ENCODE measurements around the gene RNF168. TPM values are rescaled to one million over a fixed set of nuclear protein-coding genes. Genes with fewer than 3 reads are reported as not detected.

The RNF168 gene
- total RNA-seq, 1 donor from 2014 or later: 25.1 TPM

DNA sequence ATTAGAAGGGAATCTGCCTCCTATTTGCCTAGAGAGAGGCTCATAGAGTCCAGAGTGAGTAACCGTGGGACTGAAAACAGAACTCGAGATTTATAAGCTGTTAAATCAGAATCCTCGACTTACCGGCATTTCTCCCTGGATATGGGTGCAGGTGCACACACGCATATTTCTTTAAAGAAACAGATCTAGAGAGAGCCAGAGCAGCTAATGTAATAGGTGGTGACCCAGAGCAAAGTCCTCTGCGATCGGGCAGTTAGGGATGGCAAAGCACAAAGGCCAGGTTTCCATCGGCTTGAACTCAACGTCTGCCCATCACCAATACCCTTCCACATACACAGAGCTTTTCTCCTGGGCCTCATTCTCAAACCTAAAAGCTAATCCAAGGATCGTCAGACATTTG, 13.8 kb downstream of the RNF168 start:
- H4K20me1 ChIP-seq (ENCODE audit: low read depth): peaks cover 12% of the 10 kb centered on the region
- H3K9me3 ChIP-seq (ENCODE audit: low read depth): no peaks in the 10 kb centered on the region
- H3F3A ChIP-seq (ENCODE audit: low read depth): no peaks in the 10 kb centered on the region
- H3K27me3 ChIP-seq: no peaks in the 10 kb centered on the region
- peaks cover 3% of the 10 kb centered on the region for H3K9me3 Mint-ChIP-seq
- no peak overlapping the region for H3K27ac ChIP-seq
- H3K4me1 ChIP-seq: no peaks in the 10 kb centered on the region
- peaks cover 65% of the 10 kb centered on the region for H3K79me2 ChIP-seq (ENCODE audit: low read depth)
- no peak for TF ChIP-seq EZH2phosphoT487 (IDR thresholded peaks at IDR 0.05)
- TF ChIP-seq EZH2 (IDR thresholded peaks at IDR 0.05): no peak
- TF ChIP-seq, protein P1, sequence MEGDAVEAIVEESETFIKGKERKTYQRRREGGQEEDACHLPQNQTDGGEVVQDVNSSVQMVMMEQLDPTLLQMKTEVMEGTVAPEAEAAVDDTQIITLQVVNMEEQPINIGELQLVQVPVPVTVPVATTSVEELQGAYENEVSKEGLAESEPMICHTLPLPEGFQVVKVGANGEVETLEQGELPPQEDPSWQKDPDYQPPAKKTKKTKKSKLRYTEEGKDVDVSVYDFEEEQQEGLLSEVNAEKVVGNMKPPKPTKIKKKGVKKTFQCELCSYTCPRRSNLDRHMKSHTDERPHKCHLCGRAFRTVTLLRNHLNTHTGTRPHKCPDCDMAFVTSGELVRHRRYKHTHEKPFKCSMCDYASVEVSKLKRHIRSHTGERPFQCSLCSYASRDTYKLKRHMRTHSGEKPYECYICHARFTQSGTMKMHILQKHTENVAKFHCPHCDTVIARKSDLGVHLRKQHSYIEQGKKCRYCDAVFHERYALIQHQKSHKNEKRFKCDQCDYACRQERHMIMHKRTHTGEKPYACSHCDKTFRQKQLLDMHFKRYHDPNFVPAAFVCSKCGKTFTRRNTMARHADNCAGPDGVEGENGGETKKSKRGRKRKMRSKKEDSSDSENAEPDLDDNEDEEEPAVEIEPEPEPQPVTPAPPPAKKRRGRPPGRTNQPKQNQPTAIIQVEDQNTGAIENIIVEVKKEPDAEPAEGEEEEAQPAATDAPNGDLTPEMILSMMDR (IDR thresholded peaks at IDR 0.05): no peak
- H3K9ac ChIP-seq: peak overlapping the region; percentile 22
- H3K36me3 ChIP-seq: peaks cover 8% of the 10 kb centered on the region
- H3K27me3 Mint-ChIP-seq (ENCODE audit: insufficient read depth, low read depth): peaks cover 2% of the 10 kb centered on the region
- peaks cover 25% of the 10 kb centered on the region for H3K36me3 Mint-ChIP-seq
- no peak overlapping the region for H2AFZ ChIP-seq (replicated peaks)
- DNase-seq (ENCODE audit: low spot score): no peak
- no peak overlapping the region for H3K27ac Mint-ChIP-seq
- H3K4me2 ChIP-seq: no peak overlapping the region
- H3K4me1 Mint-ChIP-seq: peaks cover 8% of the 10 kb centered on the region
- no peak overlapping the region for H3K4me3 ChIP-seq
- H3K4me3 Mint-ChIP-seq: no peak overlapping the region

DNA sequence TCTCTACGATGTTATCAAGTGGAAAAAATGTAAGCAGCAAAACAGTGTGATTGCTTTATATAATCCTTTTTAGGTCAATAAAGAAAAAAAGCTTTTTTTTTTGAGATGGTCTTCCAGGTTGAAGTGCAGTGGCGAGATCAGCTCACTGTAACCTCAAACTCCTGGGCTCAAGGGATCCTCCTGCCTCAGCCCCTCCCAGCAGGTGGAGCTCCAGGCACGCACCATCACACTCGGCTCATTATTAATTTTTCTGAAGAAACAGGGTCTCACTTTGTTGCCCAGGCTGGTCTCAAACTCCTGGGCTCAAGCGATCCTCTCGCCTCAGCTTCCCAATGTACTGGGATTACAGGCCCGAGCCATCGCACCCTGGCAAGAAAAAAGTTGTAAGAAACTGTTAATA, 17.3 kb downstream of the RNF168 start:
- no peak for DNase-seq (ENCODE audit: low spot score)
- Histone ChIP-seq H2AFZ (replicated peaks) (no peak overlapping the region), H3K4me2 (no peak overlapping the region), H3K4me1 (no peaks in the 10 kb centered on the region), H3K9ac (no peak overlapping the region), H3K79me2 (ENCODE audit: low read depth) (peaks cover 31% of the 10 kb centered on the region), H3K4me3 (no peak overlapping the region), H3F3A (ENCODE audit: low read depth) (no peaks in the 10 kb centered on the region), H4K20me1 (ENCODE audit: low read depth) (peaks cover 2% of the 10 kb centered on the region), H3K27me3 (no peaks in the 10 kb centered on the region), H3K27ac (no peak overlapping the region), H3K9me3 (ENCODE audit: low read depth) (no peaks in the 10 kb centered on the region), H3K36me3 (peaks cover 25% of the 10 kb centered on the region)
- Mint-ChIP-seq H3K27me3 (ENCODE audit: insufficient read depth, low read depth) (no peaks in the 10 kb centered on the region), H3K9me3 (no peaks in the 10 kb centered on the region), H3K4me3 (no peak overlapping the region), H3K4me1 (peaks cover 4% of the 10 kb centered on the region), H3K27ac (no peak overlapping the region), H3K36me3 (peaks cover 28% of the 10 kb centered on the region)
- TF ChIP-seq, protein P1 (IDR thresholded peaks at IDR 0.05): peak; percentile 32
- TF ChIP-seq EZH2phosphoT487 (IDR thresholded peaks at IDR 0.05): no peak
- TF ChIP-seq EZH2 (IDR thresholded peaks at IDR 0.05): no peak

DNA sequence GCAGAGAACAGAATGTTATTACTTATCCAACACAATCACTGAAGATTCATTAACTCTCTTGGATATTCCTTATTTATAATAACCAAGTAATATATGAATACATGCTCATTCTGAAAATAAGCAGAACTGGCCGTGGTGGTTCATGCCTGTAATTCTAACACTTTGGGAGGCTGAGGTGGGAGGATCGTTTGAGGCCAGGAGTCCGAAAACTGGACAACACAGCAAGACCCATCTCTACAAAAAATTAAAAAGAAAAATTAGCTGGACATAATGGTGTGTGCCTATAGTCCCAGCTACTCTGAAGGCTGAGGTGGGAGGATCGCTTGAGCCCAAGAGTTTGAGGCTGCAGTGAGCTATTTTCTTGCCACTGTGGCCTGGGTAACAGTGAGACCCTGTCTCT, 25.9 kb downstream of the RNF168 start:
- Histone ChIP-seq H3F3A (ENCODE audit: low read depth) (no peaks in the 10 kb centered on the region), H3K4me3 (no peak overlapping the region), H3K36me3 (peaks cover 13% of the 10 kb centered on the region), H3K9me3 (ENCODE audit: low read depth) (no peaks in the 10 kb centered on the region), H4K20me1 (ENCODE audit: low read depth) (no peaks in the 10 kb centered on the region), H3K4me2 (no peak overlapping the region), H3K9ac (no peak overlapping the region), H3K4me1 (no peaks in the 10 kb centered on the region), H3K79me2 (ENCODE audit: low read depth) (no peaks in the 10 kb centered on the region), H2AFZ (replicated peaks) (no peak overlapping the region), H3K27me3 (no peaks in the 10 kb centered on the region), H3K27ac (no peak overlapping the region)
- Mint-ChIP-seq H3K9me3 (no peaks in the 10 kb centered on the region), H3K27me3 (ENCODE audit: insufficient read depth, low read depth) (no peaks in the 10 kb centered on the region), H3K4me3 (no peak overlapping the region), H3K27ac (no peak overlapping the region), H3K4me1 (no peaks in the 10 kb centered on the region), H3K36me3 (peaks cover 29% of the 10 kb centered on the region)
- TF ChIP-seq EZH2phosphoT487 (IDR thresholded peaks at IDR 0.05): no peak
- TF ChIP-seq, protein P1 (IDR thresholded peaks at IDR 0.05): no peak
- no peak for TF ChIP-seq EZH2 (IDR thresholded peaks at IDR 0.05)
- no peak for DNase-seq (ENCODE audit: low spot score)
